HCT116 (cell line): Measurements from ENCODE around the gene BMX. TPM values are rescaled to one million over a fixed set of nuclear protein-coding genes. Genes with fewer than 3 reads are reported as not detected.

Experiments used
- ATAC-seq: fragments of 200-7000 bp; cut with Tn5 transposase; 2 replicates; pipeline ENCODE4 v1.9.1; 2020; ENCODE audit warnings: mild to moderate bottlenecking, moderate library complexity
- BruUV-seq: library from RNA; stranded (reverse); fragments of 400-500 nt; replicated peaks from 2 replicates; lab custom pipeline; 2021; lab: Mats Ljungman, UMichigan
- CTCF ChIA-PET: fragments of 300-600 bp; sonication (Branson Sonifier 250); formaldehyde crosslinking; loops from one replicate; lab custom pipeline; 2021; ENCODE audit warnings: antibody characterized with exemption; lab: Charles Lee
- POLR2A ChIA-PET: fragments of 300-600, 350-600 bp; sonication (Branson Sonifier 250); formaldehyde crosslinking; loops from one replicate; lab custom pipeline; 2021; ENCODE audit warnings: antibody characterized with exemption; lab: Charles Lee
- RAD21 ChIA-PET, 2 experiments: fragments of 300-600 bp; sonication (Branson Sonifier 250); formaldehyde crosslinking; loops; one replicate each; lab custom pipeline; 2023; ENCODE audit warnings: low total read pairs in 2 of 2; ENCODE audit not compliant: uncharacterized antibody in 2 of 2, unreplicated experiment in 2 of 2, low non-redundant PET in 1 of 2; lab: Charles Lee
- DNase-seq: peaks from one replicate; pipeline ENCODE4 v3.0.0-alpha.2; 2010; ENCODE audit warnings: low read depth, low spot score
- H2AFZ ChIP-seq: fragments of 200-600 bp; shearing (Covaris generic), sonication (generic); 2 replicates; pipeline ENCODE4 v1.6.1; 2017; ENCODE audit warnings: low read depth, mixed run types, mixed read lengths, antibody characterized with exemption, low read length; ENCODE audit not compliant: poor library complexity, severe bottlenecking
- H3K27ac ChIP-seq: 2 replicates; pipeline ENCODE4 v1.5.1; 2012; ENCODE audit warnings: low read depth, low read length
- H3K27me3 ChIP-seq: fragments of 200-600 bp; sonication (generic); 2 replicates; pipeline ENCODE4 v1.6.1; 2016; ENCODE audit warnings: mixed run types, low read length, mixed read lengths; ENCODE audit not compliant: insufficient read depth
- H3K36me3 ChIP-seq, 2 experiments: fragments of 200-500 bp in 1 of 2; fragments of 200-600 bp in 1 of 2; sonication (Bioruptor generic) in 1 of 2; sonication (generic) in 1 of 2; 2 replicates each; pipeline versions ENCODE4 v1.5.1 to v1.6.1; 2014 to 2016; ENCODE audit warnings: low read length in 2 of 2, inconsistent platforms in 1 of 2, mixed read lengths in 1 of 2, mixed run types in 1 of 2; ENCODE audit not compliant: insufficient read depth in 2 of 2, control insufficient read depth in 1 of 2
- H3K4me1 ChIP-seq, 2 experiments: fragments of 200-600 bp in 1 of 2; sonication (generic) in 1 of 2; 2 replicates each; pipeline versions ENCODE4 v1.5.1 to v1.6.1; 2012 to 2017; ENCODE audit warnings: low read length in 2 of 2, inconsistent platforms in 1 of 2, mild to moderate bottlenecking in 1 of 2, mixed read lengths in 1 of 2, mixed run types in 1 of 2, moderate library complexity in 1 of 2; ENCODE audit not compliant: insufficient read depth in 2 of 2, control insufficient read depth in 1 of 2
- H3K4me2 ChIP-seq: fragments of 200-600 bp; sonication (generic); 2 replicates; pipeline ENCODE4 v1.6.1; 2017; ENCODE audit warnings: mixed run types, low read length, mixed read lengths
- H3K4me3 ChIP-seq, 2 experiments: fragments of 200-600 bp in 1 of 2; sonication (generic) in 1 of 2; replicated peaks in 1 of 2; 2 replicates each; pipeline ENCODE4 v1.5.1; 2011 to 2016; ENCODE audit warnings: low read length in 2 of 2, control low read depth in 1 of 2, low read depth in 1 of 2, mild to moderate bottlenecking in 1 of 2, mixed read lengths in 1 of 2, mixed run types in 1 of 2
- H3K79me2 ChIP-seq: fragments of 200-600 bp; sonication (generic); 2 replicates; pipeline ENCODE4 v1.6.1; 2017; ENCODE audit warnings: mild to moderate bottlenecking, mixed run types, low read length, moderate library complexity, mixed read lengths; ENCODE audit not compliant: insufficient read depth
- H3K9ac ChIP-seq: fragments of 200-600 bp; sonication (generic); 2 replicates; pipeline ENCODE4 v1.6.1; 2016; ENCODE audit warnings: low read length, mixed read lengths
- H3K9me2 ChIP-seq: fragments of 200-600 bp; sonication (generic), shearing (Covaris generic); 2 replicates; pipeline ENCODE4 v1.6.1; 2017; ENCODE audit warnings: mixed run types, mild to moderate bottlenecking, moderate library complexity; ENCODE audit not compliant: insufficient read depth
- H3K9me3 ChIP-seq, 2 experiments: fragments of 200-500 bp in 1 of 2; fragments of 200-600 bp in 1 of 2; sonication (Bioruptor generic) in 1 of 2; sonication (generic) in 1 of 2; 2 replicates each; pipeline ENCODE4 v1.6.1; 2014 to 2017; ENCODE audit warnings: low read length in 2 of 2, mixed read lengths in 2 of 2, inconsistent platforms in 1 of 2, low read depth in 1 of 2, mild to moderate bottlenecking in 1 of 2, mixed run types in 1 of 2, moderate library complexity in 1 of 2; ENCODE audit not compliant: control insufficient read depth in 1 of 2, insufficient read depth in 1 of 2
- H4K20me1 ChIP-seq: fragments of 200-600 bp; sonication (generic), shearing (Covaris generic); 2 replicates; pipeline ENCODE4 v1.6.1; 2017; ENCODE audit warnings: mixed run types, mild to moderate bottlenecking, moderate library complexity; ENCODE audit not compliant: insufficient read depth
- ATF3 ChIP-seq: IDR thresholded peaks from 2 replicates; pipeline ENCODE4 v1.6.1; 2012
- CBX3 ChIP-seq: IDR thresholded peaks from 2 replicates; pipeline ENCODE4 v1.6.1; 2012; ENCODE audit warnings: low read depth
- CEBPB ChIP-seq: IDR thresholded peaks from 2 replicates; pipeline ENCODE4 v1.6.1; 2012; ENCODE audit warnings: low read depth
- CTCF ChIP-seq, 3 experiments: fragments of 200-600 bp in 1 of 3; sonication (generic) in 1 of 3; IDR thresholded peaks in 2 of 3; conservative IDR thresholded peaks in 1 of 3; 2 replicates each; pipeline ENCODE4 v1.5.1; 2012 to 2017; ENCODE audit warnings: low read depth in 2 of 3, low read length in 2 of 3, antibody characterized with exemption in 1 of 3, borderline replicate concordance in 1 of 3, control low read depth in 1 of 3, mild to moderate bottlenecking in 1 of 3, mixed read lengths in 1 of 3, mixed run types in 1 of 3, moderate library complexity in 1 of 3; ENCODE audit not compliant: insufficient read depth in 1 of 3
- ELF1 ChIP-seq: IDR thresholded peaks from 2 replicates; pipeline ENCODE4 v1.6.1; 2012; ENCODE audit warnings: low read depth, borderline replicate concordance
- EZH2 ChIP-seq: fragments of 200-600 bp; sonication (generic); IDR thresholded peaks from 2 replicates; pipeline ENCODE4 v1.6.1; 2017; ENCODE audit warnings: antibody characterized with exemption, mixed run types
- EZH2phosphoT487 ChIP-seq: fragments of 200-600 bp; IDR thresholded peaks from 2 replicates; pipeline ENCODE4 v1.6.1; 2018; ENCODE audit warnings: antibody characterized with exemption, borderline replicate concordance
- MAX ChIP-seq: IDR thresholded peaks from 2 replicates; pipeline ENCODE4 v1.6.1; 2012
- POLR2AphosphoS5 ChIP-seq: IDR thresholded peaks from 2 replicates; pipeline ENCODE4 v1.6.1; 2011; ENCODE audit warnings: mild to moderate bottlenecking, low read depth, low read length, moderate library complexity
- RAD21 ChIP-seq: IDR thresholded peaks from 2 replicates; pipeline ENCODE4 v1.6.1; 2012; ENCODE audit warnings: low read depth, mild to moderate bottlenecking
- TCF7L2 ChIP-seq: IDR thresholded peaks from 2 replicates; pipeline ENCODE4 v1.7.0; 2011; ENCODE audit warnings: borderline replicate concordance, inconsistent platforms; ENCODE audit not compliant: insufficient read depth, insufficient read length; ENCODE audit errors: extremely low read depth
- YY1 ChIP-seq: IDR thresholded peaks from 2 replicates; pipeline ENCODE4 v1.6.1; 2011; ENCODE audit warnings: low read length, low read depth, moderate library complexity, mild to moderate bottlenecking; ENCODE audit not compliant: insufficient replicate concordance; ENCODE audit errors: extremely low read depth
- ZBTB33 ChIP-seq: IDR thresholded peaks from 2 replicates; pipeline ENCODE4 v1.6.1; 2011; ENCODE audit warnings: mild to moderate bottlenecking, low read length, moderate library complexity; ENCODE audit not compliant: insufficient replicate concordance; ENCODE audit errors: extremely low read depth
- ZNF274 ChIP-seq: fragments of 200-500 bp; sonication (Bioruptor generic); IDR thresholded peaks from 2 replicates; pipeline ENCODE4 v1.6.1; 2014; ENCODE audit warnings: mild to moderate bottlenecking, low read depth, low read length, inconsistent platforms
- intact Hi-C: fragments of 100-400 bp; cut with micrococcal nuclease; formaldehyde crosslinking; loops from 2 replicates; pipeline ENCODE4 v1.10.0; 2022
- total RNA-seq: library from RNA; stranded (reverse); gene quantifications from one replicate; pipeline ENCODE4 v1.2.1, GENCODE V29; 2021; ENCODE audit not compliant: unreplicated experiment

BMX gene
- total RNA-seq, 1 experiment from 2014 or later, result not detected

DNA sequence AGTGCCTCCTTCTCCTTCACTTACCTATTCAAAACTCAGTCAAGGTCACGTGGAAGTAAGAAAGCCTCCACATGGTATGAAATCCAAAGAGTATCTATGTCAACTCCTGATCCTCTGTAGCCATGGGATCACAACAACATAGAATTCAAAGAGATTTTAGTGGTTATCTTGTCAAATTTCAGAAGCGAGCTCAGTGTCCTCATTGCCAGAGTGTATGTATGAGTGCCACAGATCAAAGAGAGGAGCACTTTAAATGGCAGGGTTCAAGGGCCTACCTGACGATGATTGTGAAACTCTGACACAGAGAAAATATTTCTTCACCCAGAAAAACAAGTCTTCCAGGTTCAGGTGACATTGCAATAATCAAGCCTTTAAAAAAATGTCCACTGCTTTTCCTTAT, 101.3 kb downstream of the BMX start:
- Histone ChIP-seq H3K27me3 (no peaks in the 10 kb centered on the region), H2AFZ (peak overlapping the region; percentile 26), H3K27ac (no peak overlapping the region), H3K9me3 (no peaks in the 10 kb centered on the region), H3K36me3 (no peaks in the 10 kb centered on the region), H3K4me1 (peaks cover 0 to 12% of the 10 kb centered on the region in 2 experiments; a peak in 2 of 4 replicates), H3K4me3 (no peak overlapping the region), H3K9me2 (no peaks in the 10 kb centered on the region), H3K9ac (no peak overlapping the region), H4K20me1 (no peaks in the 10 kb centered on the region), H3K79me2 (no peaks in the 10 kb centered on the region), H3K4me2 (no peak overlapping the region)
- no TSS peak for BruUV-seq
- DNase-seq, result no peak
- intact Hi-C loops, result no loop called here
- RAD21 ChIA-PET, result no interaction called here
- no peak for ATAC-seq
- POLR2A ChIA-PET, result no interaction called here
- TF ChIP-seq CBX3, result no peak
- no peak for TF ChIP-seq ATF3
- no peak for TF ChIP-seq EZH2phosphoT487
- TF ChIP-seq CEBPB, result no peak
- no peak for TF ChIP-seq MAX
- no peak for TF ChIP-seq ZBTB33
- TF ChIP-seq POLR2AphosphoS5, result no peak
- TF ChIP-seq CTCF (IDR thresholded peaks at IDR 0.05 in 2 of 3, conservative IDR thresholded peaks at IDR 0.05 in 1 of 3; ENCODE audit: borderline replicate concordance in 1 of 3, insufficient read depth in 1 of 3, low read depth in 2 of 3, low read length in 2 of 3), result no peak
- TF ChIP-seq ZNF274, result no peak
- no peak for TF ChIP-seq EZH2
- TF ChIP-seq YY1, result no peak
- TF ChIP-seq ELF1, result no peak
- no peak for TF ChIP-seq RAD21
- no peak for TF ChIP-seq TCF7L2
- CTCF ChIA-PET, result no interaction called here
